IMR-90 (cell line): ENCODE measurements around the gene UQCC5. TPM values are rescaled to one million over a fixed set of nuclear protein-coding genes. Genes with fewer than 3 reads are reported as not detected.

ENCODE experiments used
- ATAC-seq: fragments of 200-7000 bp; cut with Tn5 transposase; 2 replicates; pipeline ENCODE4 v1.9.1; 2020; ENCODE audit warnings: low read depth, mild to moderate bottlenecking, moderate library complexity
- BruUV-seq: library from RNA; stranded (reverse); fragments of 400-500 nt; replicated peaks from 2 replicates; lab custom pipeline; 2021; lab: Mats Ljungman, UMichigan
- CTCF ChIA-PET: fragments of 300-600 bp; formaldehyde crosslinking; extraction: SDS; loops from one replicate; lab custom pipeline; 2021; ENCODE audit warnings: antibody characterized with exemption; lab: Yijun Ruan, JAX
- POLR2A ChIA-PET: fragments of 300-600 bp; sonication (Branson Sonifier 250); formaldehyde crosslinking; loops from one replicate; lab custom pipeline; 2022; ENCODE audit warnings: antibody characterized with exemption; ENCODE audit not compliant: unreplicated experiment; lab: Charles Lee
- DNase-seq: peaks from one replicate; pipeline ENCODE4 v3.0.0; 2013
- H2AFZ ChIP-seq: replicated peaks from 2 replicates; pipeline ENCODE3; 2013; ENCODE audit warnings: low read length, mild to moderate bottlenecking; ENCODE audit not compliant: poor library complexity
- H2AK5ac ChIP-seq: 2 replicates; pipeline ENCODE4 v1.6.1; 2013; ENCODE audit warnings: low read depth, low read length, inconsistent platforms
- H2AK9ac ChIP-seq: replicated peaks from 2 replicates; pipeline ENCODE3; 2013; ENCODE audit warnings: mild to moderate bottlenecking, low read depth, low read length, moderate library complexity; ENCODE audit not compliant: poor library complexity
- H2BK120ac ChIP-seq: 2 replicates; pipeline ENCODE4 v1.6.1; 2013; ENCODE audit warnings: low read depth, low read length, inconsistent platforms
- H2BK15ac ChIP-seq: 3 replicates; pipeline ENCODE4 v1.6.1; 2013; ENCODE audit warnings: low read depth, low read length, inconsistent platforms
- H2BK20ac ChIP-seq: 2 replicates; pipeline ENCODE4 v1.6.1; 2013; ENCODE audit warnings: low read depth, mild to moderate bottlenecking, inconsistent platforms, low read length, moderate library complexity
- H2BK5ac ChIP-seq: 2 replicates; pipeline ENCODE4 v1.6.1; 2013; ENCODE audit warnings: mild to moderate bottlenecking, low read depth, low read length, inconsistent platforms; ENCODE audit not compliant: poor library complexity, severe bottlenecking
- H3K14ac ChIP-seq: replicated peaks from 2 replicates; pipeline ENCODE4 v1.6.1; 2013; ENCODE audit warnings: low read depth, low read length, inconsistent platforms
- H3K18ac ChIP-seq: 2 replicates; pipeline ENCODE4 v1.6.1; 2013; ENCODE audit warnings: low read depth, low read length, control low read depth
- H3K23ac ChIP-seq: 2 replicates; pipeline ENCODE4 v1.6.1; 2013; ENCODE audit warnings: low read depth, low read length, inconsistent platforms
- H3K27ac ChIP-seq: 2 replicates; pipeline ENCODE4 v1.5.1; 2013; ENCODE audit warnings: mild to moderate bottlenecking, control low read depth, low read length; ENCODE audit not compliant: insufficient read depth
- H3K27me3 ChIP-seq: 2 replicates; pipeline ENCODE4 v1.6.1; 2013; ENCODE audit warnings: low read length; ENCODE audit not compliant: control insufficient read depth, insufficient read depth
- H3K36me3 ChIP-seq: 2 replicates; pipeline ENCODE4 v1.6.1; 2013; ENCODE audit warnings: low read length, mixed read lengths; ENCODE audit not compliant: control insufficient read depth, insufficient read depth
- H3K4ac ChIP-seq: 2 replicates; pipeline ENCODE4 v1.6.1; 2013; ENCODE audit warnings: low read depth, low read length, inconsistent platforms
- H3K4me1 ChIP-seq: 2 replicates; pipeline ENCODE4 v1.6.1; 2013; ENCODE audit warnings: low read length, mixed read lengths; ENCODE audit not compliant: control insufficient read depth, insufficient read depth
- H3K4me2 ChIP-seq: 2 replicates; pipeline ENCODE4 v1.6.1; 2013; ENCODE audit warnings: low read depth, mild to moderate bottlenecking, control low read depth, low read length, moderate library complexity
- H3K4me3 ChIP-seq: 2 replicates; pipeline ENCODE4 v1.5.1; 2013; ENCODE audit warnings: low read depth, mild to moderate bottlenecking, control low read depth, low read length, moderate library complexity; ENCODE audit not compliant: insufficient read depth
- H3K56ac ChIP-seq: 2 replicates; pipeline ENCODE4 v1.6.1; 2013; ENCODE audit warnings: low read length, inconsistent platforms; ENCODE audit not compliant: insufficient read depth; ENCODE audit errors: extremely low read depth
- H3K79me1 ChIP-seq, 2 experiments: 2 replicates each; pipeline ENCODE4 v1.6.1; 2013; ENCODE audit warnings: low read length in 2 of 2, inconsistent platforms in 1 of 2, low read depth in 1 of 2
- H3K9ac ChIP-seq: 2 replicates; pipeline ENCODE4 v1.6.1; 2013; ENCODE audit warnings: low read depth, low read length, control low read depth
- H3K9me1 ChIP-seq: 2 replicates; pipeline ENCODE4 v1.6.1; 2013; ENCODE audit warnings: low read length, inconsistent platforms; ENCODE audit not compliant: insufficient read depth
- H3K9me3 ChIP-seq: 2 replicates; pipeline ENCODE4 v1.6.1; 2013; ENCODE audit warnings: low read length; ENCODE audit not compliant: control insufficient read depth, insufficient read depth
- H4K20me1 ChIP-seq: 2 replicates; pipeline ENCODE4 v1.6.1; 2013; ENCODE audit warnings: low read length, inconsistent platforms; ENCODE audit not compliant: insufficient read depth
- H4K5ac ChIP-seq: 2 replicates; pipeline ENCODE4 v1.6.1; 2013; ENCODE audit warnings: mild to moderate bottlenecking, low read depth, low read length, control low read depth
- H4K8ac ChIP-seq, 2 experiments: 2 replicates each; pipeline ENCODE4 v1.6.1; 2013; ENCODE audit warnings: low read depth in 2 of 2, low read length in 2 of 2, control low read depth in 1 of 2, inconsistent platforms in 1 of 2
- H4K91ac ChIP-seq: 2 replicates; pipeline ENCODE4 v1.6.1; 2013; ENCODE audit warnings: low read depth, low read length, inconsistent platforms; ENCODE audit not compliant: insufficient read depth
- BHLHE40 ChIP-seq: fragments of 150-350 bp; IDR thresholded peaks from 2 replicates; pipeline ENCODE4 v1.6.1; 2016; ENCODE audit warnings: mild to moderate bottlenecking, low read depth, low read length
- CEBPB ChIP-seq: IDR thresholded peaks from 2 replicates; pipeline ENCODE4 v1.6.1; 2012; ENCODE audit warnings: low read depth, low read length, improper control_type of control experiment
- FOS ChIP-seq: fragments of 150-350 bp; IDR thresholded peaks from 2 replicates; pipeline ENCODE4 v1.6.1; 2016; ENCODE audit warnings: low read depth, low read length
- MAFK ChIP-seq: IDR thresholded peaks from 2 replicates; pipeline ENCODE4 v1.6.1; 2012; ENCODE audit warnings: low read depth, low read length, improper control_type of control experiment
- MXI1 ChIP-seq: IDR thresholded peaks from 2 replicates; pipeline ENCODE4 v1.6.1; 2012; ENCODE audit warnings: low read depth, mild to moderate bottlenecking, low read length, moderate library complexity, borderline replicate concordance
- NFE2L2 ChIP-seq: fragments of 150-350 bp; IDR thresholded peaks from 2 replicates; pipeline ENCODE4 v1.6.1; 2016; ENCODE audit warnings: low read depth, mild to moderate bottlenecking, low read length
- RAD21 ChIP-seq: IDR thresholded peaks from 2 replicates; pipeline ENCODE4 v1.6.1; 2012; ENCODE audit warnings: low read length, improper control_type of control experiment
- SMC3 ChIP-seq: fragments of 150-350 bp; IDR thresholded peaks from 2 replicates; pipeline ENCODE4 v1.6.1; 2016; ENCODE audit warnings: low read depth, mild to moderate bottlenecking, antibody characterized with exemption, low read length, moderate library complexity
- WGBS, 2 experiments: methylation state at CpG; one replicate each; pipeline versions ENCODE4 v1.1.5 to v1.1.7; 2013; ENCODE audit warnings: missing lambda C conversion rate in 2 of 2; ENCODE audit not compliant: insufficient read length in 1 of 2; ENCODE audit errors: extremely low coverage in 2 of 2; 5-methylcytosine and 5-hydroxymethylcytosine counted together
- dilution Hi-C: fragments of 300-500 bp; cut with HindIII; formaldehyde crosslinking; loops from one replicate; pipeline ENCODE4 v1.14.3; 2018; ENCODE audit warnings: low sequenced_read_pairs; ENCODE audit not compliant: unreplicated experiment
- in situ Hi-C: fragments of 300-500 bp; cut with MboI; formaldehyde crosslinking; loops from 3 replicates; pipeline ENCODE4 v1.14.3; 2019; ENCODE audit warnings: low sequenced_read_pairs, inconsistent platforms, mixed read lengths
- intact Hi-C: fragments of 100-400 bp; cut with micrococcal nuclease; formaldehyde crosslinking; loops from 2 replicates; pipeline ENCODE4 v1.10.0; 2022
- polyA plus RNA-seq, 3 experiments: library from polyadenylated mRNA; depleted of rRNA; stranded (reverse); fragments of >200 nt; gene quantifications; 2 replicates each; pipeline ENCODE4 v1.2.3, GENCODE V29; 2012; ENCODE audit warnings: low replicate concordance in 1 of 3
- total RNA-seq: library from RNA; depleted of rRNA; stranded (reverse); fragments of >200 nt; gene quantifications from 2 replicates; pipeline ENCODE4 v1.2.3, GENCODE V29; 2012
- TF ChIP-seq, protein P1 (sequence below): fragments of 150-350 bp; IDR thresholded peaks from 2 replicates; pipeline ENCODE4 v1.6.1; 2017; ENCODE audit warnings: mild to moderate bottlenecking, antibody characterized with exemption, low read length, low read depth

UQCC5 gene
- total and polyA plus RNA-seq, 2 of the 4 experiments (the other 2 are of a cell fraction): 1.1 to 16.9 TPM

DNA sequence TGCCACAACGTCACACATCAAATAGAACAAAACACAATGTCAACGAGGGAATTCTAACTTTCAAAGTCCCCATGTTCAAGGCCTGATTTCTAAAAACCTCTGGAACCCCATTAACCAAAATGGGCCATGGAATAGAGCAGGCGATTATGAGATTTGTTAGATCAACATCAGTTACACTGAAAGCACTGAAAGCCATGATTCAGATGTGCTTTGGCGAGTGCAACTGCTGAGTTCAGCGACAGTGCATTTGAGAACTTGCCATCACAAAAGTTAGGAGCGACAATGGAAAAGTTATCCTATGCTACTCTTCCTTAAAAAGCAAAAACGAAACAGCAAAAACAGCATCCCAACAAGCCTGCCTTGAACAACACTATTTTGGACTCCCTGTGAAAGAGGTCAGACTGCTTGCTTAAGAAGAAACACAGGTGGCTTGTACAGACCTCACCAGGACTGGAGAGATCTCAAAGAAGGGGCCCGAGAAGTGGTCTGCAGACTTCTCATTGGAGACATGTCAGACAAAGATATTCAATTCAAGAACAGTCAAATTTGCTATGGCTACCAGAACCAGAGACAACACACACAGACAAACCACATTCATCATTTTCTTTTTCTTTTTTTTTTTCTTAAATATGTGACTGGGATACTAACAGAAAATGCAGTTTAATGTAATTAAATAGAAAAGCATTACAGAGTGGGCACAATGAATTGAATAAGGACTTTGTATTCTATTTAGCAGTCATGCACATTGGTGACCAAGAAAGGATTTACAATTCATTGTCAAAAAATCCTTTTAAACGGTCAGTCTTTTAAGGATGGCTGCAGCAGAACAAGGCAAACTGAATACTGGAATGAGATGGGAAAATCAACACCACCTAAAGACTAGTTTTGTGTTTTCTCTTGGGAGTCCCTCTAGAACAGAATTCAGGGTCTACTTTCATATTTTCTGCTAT is 20.9 kb downstream of the UQCC5 start (continued):
- TF ChIP-seq, protein P1, sequence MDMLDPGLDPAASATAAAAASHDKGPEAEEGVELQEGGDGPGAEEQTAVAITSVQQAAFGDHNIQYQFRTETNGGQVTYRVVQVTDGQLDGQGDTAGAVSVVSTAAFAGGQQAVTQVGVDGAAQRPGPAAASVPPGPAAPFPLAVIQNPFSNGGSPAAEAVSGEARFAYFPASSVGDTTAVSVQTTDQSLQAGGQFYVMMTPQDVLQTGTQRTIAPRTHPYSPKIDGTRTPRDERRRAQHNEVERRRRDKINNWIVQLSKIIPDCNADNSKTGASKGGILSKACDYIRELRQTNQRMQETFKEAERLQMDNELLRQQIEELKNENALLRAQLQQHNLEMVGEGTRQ: no peak

DNA sequence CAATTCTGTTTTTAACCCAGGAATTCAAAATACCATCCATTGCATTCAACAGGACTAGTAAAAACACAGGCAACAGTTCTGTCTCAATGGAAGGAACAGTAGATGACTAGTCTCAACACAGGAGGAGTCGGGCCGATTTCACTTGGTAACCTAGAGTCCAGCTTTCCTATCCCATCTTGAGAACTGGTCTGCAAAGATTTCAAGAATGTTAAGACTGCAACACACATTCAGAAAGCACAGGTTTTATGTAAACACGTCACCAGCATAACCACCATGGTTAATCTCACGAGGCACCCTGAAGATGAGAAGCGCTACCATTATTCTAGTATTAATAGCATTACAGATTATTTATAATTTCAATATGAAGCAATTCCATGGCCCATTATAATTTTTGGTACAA is 22.0 kb downstream of the UQCC5 start:
- 100% methylated on average over 2 of the region's 5 CpGs; no CpG with 5 or more reads in 1 of the 2 experiments for WGBS, 2 experiments

More for the DNA sequence above, 22.0 kb downstream of the UQCC5 start:
- Histone ChIP-seq H4K20me1 (peaks cover 3% of the 10 kb centered on the region; the same call in 1 of the 2 replicates), H3K79me1 (peaks cover 27 to 38% of the 10 kb centered on the region in 2 experiments), H4K91ac (no peak overlapping the region), H3K36me3 (peaks cover 37% of the 10 kb centered on the region), H3K27ac (no peak overlapping the region), H3K4me3 (no peak overlapping the region), H3K27me3 (no peaks in the 10 kb centered on the region), H3K4me2 (no peak overlapping the region), H3K9me1 (peaks cover 14% of the 10 kb centered on the region), H2BK20ac (no peak overlapping the region), H2AFZ (no peak overlapping the region), H3K4me1 (peaks cover 4% of the 10 kb centered on the region), H2BK120ac (no peak overlapping the region), H3K56ac (no peak overlapping the region), H4K5ac (no peak overlapping the region), H3K9me3 (no peaks in the 10 kb centered on the region), H2BK15ac (no peak overlapping the region), H3K4ac (no peak overlapping the region), H2AK5ac (no peak overlapping the region), H3K23ac (no peak overlapping the region), H3K18ac (no peak overlapping the region), H4K8ac (no peak overlapping the region), H2BK5ac (no peak overlapping the region), H3K9ac (no peak overlapping the region), H3K14ac (no peak overlapping the region), H2AK9ac (no peak overlapping the region)
- ChIA-PET CTCF (interaction anchor here (0.6 kb wide), 1 partner anchor 27 kb away, joined by 3 read pairs; no protein-coding TSS in a partner anchor), POLR2A (interaction anchor here (0.6 kb wide), 1 partner anchor 27 kb away, joined by 3 read pairs; no protein-coding TSS in a partner anchor)
- in situ Hi-C loops (no loop called here), intact Hi-C loops (no loop called here), dilution Hi-C loops (no loop called here)
- DNase-seq (no peak), ATAC-seq (no peak)
- TF ChIP-seq MXI1 (no peak), NFE2L2 (no peak), RAD21 (no peak), CEBPB (no peak), MAFK (no peak), BHLHE40 (no peak), SMC3 (no peak), FOS (no peak)
- no TSS peak for BruUV-seq
